ENCODE data around the gene IFIT3. TPM values are rescaled to one million over a fixed set of nuclear protein-coding genes. Genes with fewer than 3 reads are reported as not detected.

Gene IFIT3
- total and polyA plus RNA-seq, 7 donors, result 4.9 to 36.1 (median 9.4) TPM

GRCh38 chr10:89342206-89342958 lies 14.6 kb downstream of the IFIT3 start:
- peaks cover 0 to 26% (median 6%) of the 10 kb centered on the region in 4 donors for H3K36me3 ChIP-seq
- intact Hi-C loops (cut with DNase I), result no loop called here
- no peak for TF ChIP-seq POLR2AphosphoS5 (IDR thresholded peaks at IDR 0.05)
- TF ChIP-seq EP300 (IDR thresholded peaks at IDR 0.05), result no peak
- no peak for TF ChIP-seq CTCF (IDR thresholded peaks at IDR 0.05)
- no peak for TF ChIP-seq POLR2A (IDR thresholded peaks at IDR 0.05)
- no peaks in the 10 kb centered on the region for H3K9me3 ChIP-seq
- no peaks in the 10 kb centered on the region for H3K27me3 ChIP-seq
- DNase-seq, result peak; percentile 80
- H3K4me1 ChIP-seq, result no peaks in the 10 kb centered on the region
- 78 to 81% methylated on average over 3 of the region's 3 CpGs for WGBS, 2 donors
- no peak overlapping the region for H3K4me3 ChIP-seq
- no peak overlapping the region for H3K27ac ChIP-seq

- no peak for DNase-seq
- H3K9me3 ChIP-seq, result no peaks in the 10 kb centered on the region
- no peaks in the 10 kb centered on the region for H3K27me3 ChIP-seq
- no peak overlapping the region for H3K4me3 ChIP-seq
- peaks cover 0 to 3% (median 0%) of the 10 kb centered on the region in 4 donors for H3K4me1 ChIP-seq
- no peak overlapping the region for H3K27ac ChIP-seq
- intact Hi-C loops (cut with DNase I), result no loop called here
- peaks cover 0 to 17% (median 6%) of the 10 kb centered on the region in 4 donors for H3K36me3 ChIP-seq
- TF ChIP-seq POLR2A (IDR thresholded peaks at IDR 0.05), result no peak
- no peak for TF ChIP-seq CTCF (IDR thresholded peaks at IDR 0.05)
- TF ChIP-seq EP300 (IDR thresholded peaks at IDR 0.05), result no peak
- TF ChIP-seq POLR2AphosphoS5 (IDR thresholded peaks at IDR 0.05), result no peak
- WGBS, 2 donors, result 93 to 94% methylated on average over 5 of the region's 5 CpGs
Observed at GRCh38 chr10:89343089-89343767, 15.4 kb downstream of the IFIT3 start.

GRCh38 chr10:89344156-89344555 lies 16.4 kb downstream of the IFIT3 start:
- H3K4me1 ChIP-seq, result peaks cover 0 to 3% (median 0%) of the 10 kb centered on the region in 4 donors
- no peaks in the 10 kb centered on the region for H3K27me3 ChIP-seq
- no peak overlapping the region for H3K27ac ChIP-seq
- no peaks in the 10 kb centered on the region for H3K9me3 ChIP-seq
- no peak for DNase-seq
- 82 to 84% methylated on average over 2 of the region's 2 CpGs for WGBS, 2 donors
- intact Hi-C loops (cut with DNase I), result no loop called here
- no peak for TF ChIP-seq EP300 (IDR thresholded peaks at IDR 0.05)
- TF ChIP-seq CTCF (IDR thresholded peaks at IDR 0.05), result no peak
- TF ChIP-seq POLR2A (IDR thresholded peaks at IDR 0.05), result no peak
- no peak for TF ChIP-seq POLR2AphosphoS5 (IDR thresholded peaks at IDR 0.05)
- no peak overlapping the region for H3K4me3 ChIP-seq
- H3K36me3 ChIP-seq, result peaks cover 0 to 8% (median 1%) of the 10 kb centered on the region in 4 donors

GRCh38 chr10:89345367-89346000 lies 17.7 kb downstream of the IFIT3 start:
- intact Hi-C loops (cut with DNase I), result no loop called here
- Histone ChIP-seq H3K4me1 (peaks cover 0 to 8% (median 3%) of the 10 kb centered on the region in 4 donors), H3K27me3 (no peaks in the 10 kb centered on the region), H3K27ac (peak overlapping the region in 1 of 4 donors; percentile 58), H3K9me3 (no peaks in the 10 kb centered on the region), H3K36me3 (no peaks in the 10 kb centered on the region), H3K4me3 (no peak overlapping the region)
- DNase-seq, result no peak
- TF ChIP-seq POLR2AphosphoS5 (IDR thresholded peaks at IDR 0.05) (no peak), POLR2A (IDR thresholded peaks at IDR 0.05) (no peak), CTCF (IDR thresholded peaks at IDR 0.05) (no peak), EP300 (IDR thresholded peaks at IDR 0.05) (no peak)
- 91 to 97% methylated on average over 4 of the region's 4 CpGs for WGBS, 2 donors
